Islet of Langerhans (tissue), 1 donor: Measurements from ENCODE around the gene AKT2.
A peak's percentile ranks its signal among the peaks of the same experiment; 100 is the strongest.

Experiments used
- FAIRE-seq: peaks from one replicate; lab custom pipeline; 2011; peaks lifted over from hg19 to GRCh38; lab: Jason Lieb, UNC

The AKT2 gene

GRCh38 chr19:40300668-40301067 is 15.5 kb upstream of the AKT2 start:
- no peak for FAIRE-seq

- FAIRE-seq = no peak
These were observed 12.9 kb upstream of the AKT2 start for GRCh38 chr19:40298026-40298425.

GRCh38 chr19:40294560-40294959 is 9.4 kb upstream of the AKT2 start:
- FAIRE-seq = no peak

DNA sequence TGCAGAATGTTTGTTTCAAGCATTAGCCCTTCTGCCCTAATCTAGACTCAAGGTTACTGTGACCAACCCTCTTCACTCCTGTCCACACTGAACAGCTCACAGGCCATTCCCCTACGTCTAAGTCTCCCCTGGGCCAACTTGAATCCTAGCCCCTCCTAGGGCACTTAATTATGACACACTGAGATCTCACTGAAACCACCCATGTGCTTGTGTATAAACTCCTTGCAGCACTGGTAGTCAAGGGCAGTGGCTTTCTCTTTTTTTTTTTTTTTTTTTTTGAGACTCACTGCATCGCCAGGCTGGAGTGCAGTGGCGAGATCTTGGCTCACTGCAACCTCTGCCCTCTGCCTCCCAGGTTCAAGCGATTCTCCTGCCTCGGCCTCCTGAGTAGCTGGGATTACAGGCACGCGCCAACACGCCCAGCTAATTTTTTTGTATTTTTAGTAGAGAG is 1.9 kb upstream of the AKT2 start:
- no peak for FAIRE-seq

GRCh38 chr19:40286235-40286970 is 1.3 kb upstream of the AKT2 start:
- FAIRE-seq = no peak

DNA sequence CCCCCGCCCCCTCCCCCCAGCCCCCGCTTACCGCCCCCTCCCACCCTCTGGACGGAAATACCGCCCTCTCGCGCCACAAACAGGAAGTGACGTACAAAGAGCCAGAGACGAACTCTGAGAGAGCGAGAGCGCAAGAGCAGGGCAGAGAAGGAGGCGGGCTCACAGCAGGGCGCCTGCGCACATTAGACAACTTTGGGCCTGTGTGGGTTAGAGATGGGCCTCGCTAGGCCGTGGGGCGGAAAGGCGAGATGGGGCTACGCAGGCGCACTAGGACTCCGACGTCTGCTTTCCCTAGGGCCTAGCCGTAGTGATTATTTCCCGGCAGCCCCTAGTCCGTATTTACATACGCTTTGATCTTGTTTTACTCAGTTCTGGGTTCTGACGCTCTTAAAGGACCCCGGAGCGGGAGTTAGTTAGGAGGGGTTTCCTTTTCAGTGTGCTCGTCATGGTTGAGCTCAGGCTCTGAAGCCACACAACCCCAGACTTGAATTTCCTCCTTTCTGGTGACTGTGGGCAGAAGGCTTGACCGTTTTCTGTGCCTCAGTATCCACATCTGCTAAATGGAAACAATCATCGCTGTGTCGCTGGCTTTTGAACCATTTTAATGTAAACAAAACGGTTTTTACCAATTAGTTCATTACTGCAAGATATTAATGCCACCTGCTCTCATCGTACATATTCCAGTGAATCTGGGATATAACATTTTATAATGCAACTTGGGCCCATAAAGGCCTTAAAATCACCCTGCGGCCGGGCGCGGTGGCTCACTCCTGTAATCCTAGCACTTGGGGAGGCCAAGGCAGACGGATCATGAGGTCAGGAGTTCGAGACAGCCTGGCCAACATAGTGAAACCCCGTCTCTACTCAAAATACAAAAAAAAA is 449 bp upstream of the AKT2 start:
- peak; percentile 88 for FAIRE-seq

- FAIRE-seq = no peak
These were observed 969 bp downstream of the AKT2 start for GRCh38 chr19:40284251-40284500.

- no peak for FAIRE-seq
These were observed 1.5 kb downstream of the AKT2 start for GRCh38 chr19:40283414-40284250.

- FAIRE-seq = no peak
These were observed 2.2 kb downstream of the AKT2 start for GRCh38 chr19:40282920-40283319.

DNA sequence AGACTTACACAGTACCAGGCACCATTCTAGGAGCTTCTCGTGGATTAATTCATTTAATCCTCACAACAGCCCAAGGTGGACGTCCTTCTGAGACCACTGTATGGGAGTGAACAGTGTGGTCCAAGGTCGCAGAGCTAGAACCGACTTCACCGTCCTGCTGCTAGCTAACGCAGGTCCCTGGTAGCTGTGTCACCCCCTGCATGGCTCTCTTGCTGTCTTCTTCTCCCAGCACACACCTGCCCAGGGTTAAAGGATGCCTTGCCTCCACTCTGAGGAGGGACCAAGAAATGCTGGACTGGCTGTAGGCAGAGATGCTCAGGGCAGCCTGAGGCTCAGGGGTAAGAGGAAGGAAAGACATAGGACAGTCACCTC is 3.0 kb downstream of the AKT2 start:
- FAIRE-seq = no peak

- no peak for FAIRE-seq
These were observed 3.5 kb downstream of the AKT2 start for GRCh38 chr19:40281381-40282208.

DNA sequence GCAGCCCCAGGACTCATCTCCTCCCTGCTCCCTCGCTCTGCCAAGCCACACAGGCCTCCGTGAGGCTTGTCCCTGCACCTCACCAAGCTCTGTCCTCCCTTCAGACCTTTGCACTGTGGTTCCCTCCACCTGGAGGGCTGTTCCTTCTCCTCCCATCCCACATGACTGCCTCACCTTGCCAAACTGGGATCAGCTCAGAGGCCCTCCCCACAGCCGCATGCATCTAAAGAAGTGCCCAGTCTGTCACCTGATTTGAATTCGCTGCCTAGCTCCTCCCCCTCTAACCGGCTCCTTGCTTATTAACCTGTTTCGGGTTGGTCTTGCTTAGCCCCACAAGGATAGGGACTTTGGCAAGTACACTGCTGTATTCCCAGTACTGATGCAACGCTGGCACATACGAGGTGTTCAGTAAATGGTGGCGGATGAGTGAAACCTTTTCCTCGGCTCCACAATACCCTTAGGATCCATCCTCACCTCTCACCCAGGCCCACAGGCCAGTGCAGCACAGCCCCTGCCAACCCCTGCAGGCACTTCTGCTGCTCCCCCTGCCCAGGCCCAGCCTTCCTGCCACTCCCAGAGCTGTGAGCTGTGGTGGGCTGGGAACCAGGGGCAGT is 4.4 kb downstream of the AKT2 start:
- no peak for FAIRE-seq

DNA sequence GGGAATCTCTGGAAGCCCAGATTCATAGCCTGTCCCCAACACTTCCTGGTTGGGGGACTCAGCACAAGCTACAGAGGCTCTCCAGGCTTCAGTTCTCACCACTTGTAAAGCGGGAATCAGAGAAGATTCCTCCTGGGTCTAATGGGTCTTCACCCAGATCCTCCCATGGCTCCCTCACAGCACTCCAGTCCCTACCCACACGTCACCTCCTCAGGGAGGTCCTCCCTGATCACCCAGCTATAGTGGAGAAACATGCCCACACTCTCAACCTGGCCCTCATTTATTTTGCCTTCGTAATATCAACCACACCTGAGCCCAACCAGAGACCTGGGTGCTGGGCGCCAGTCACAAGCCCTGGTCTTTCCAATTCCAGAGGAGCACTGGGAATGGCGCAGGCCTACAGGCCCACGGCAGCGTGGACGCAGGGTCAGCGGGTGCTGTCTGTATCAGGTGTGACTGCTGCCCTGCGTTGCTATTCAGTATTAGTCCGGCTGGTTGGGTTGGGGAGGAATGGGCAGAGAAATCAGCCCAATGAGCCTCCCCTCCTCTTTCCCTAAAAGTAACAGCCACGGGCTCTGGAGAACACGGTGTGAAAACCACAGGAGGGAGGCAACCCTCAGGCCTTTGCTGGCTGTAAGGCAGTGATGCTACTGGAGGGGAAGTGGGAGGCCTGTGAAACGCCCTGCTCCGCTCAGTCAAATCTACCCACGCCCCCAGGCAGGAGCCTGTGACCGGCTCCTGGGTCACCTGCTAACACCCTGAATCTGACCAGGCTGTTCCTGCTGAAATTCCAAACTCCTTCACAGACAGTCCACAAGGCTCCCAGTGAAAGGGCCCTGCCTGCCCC is 5.2 kb downstream of the AKT2 start:
- no peak for FAIRE-seq

DNA sequence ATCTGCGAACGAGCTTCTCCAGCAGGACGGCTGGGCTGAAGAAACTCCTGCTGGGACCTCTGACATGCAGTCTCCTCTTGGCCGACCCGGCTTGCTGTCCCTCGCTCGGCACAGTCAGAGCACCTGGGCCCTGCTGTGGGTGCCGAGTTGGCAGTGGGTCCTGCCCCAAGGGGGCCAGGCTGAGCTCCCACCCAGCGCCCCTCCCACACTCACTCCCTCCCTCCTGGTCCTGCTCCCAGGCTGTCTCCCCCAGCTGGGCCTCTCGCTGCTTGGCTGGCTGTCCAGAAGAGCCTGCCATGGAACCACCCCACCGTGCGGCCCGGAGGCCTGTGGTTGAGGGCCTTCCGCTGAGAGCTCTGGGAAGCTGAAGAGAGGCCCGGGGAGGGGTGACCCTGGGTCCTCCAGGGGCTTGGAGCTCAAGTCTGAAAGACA is 6.0 kb downstream of the AKT2 start:
- no peak for FAIRE-seq

DNA sequence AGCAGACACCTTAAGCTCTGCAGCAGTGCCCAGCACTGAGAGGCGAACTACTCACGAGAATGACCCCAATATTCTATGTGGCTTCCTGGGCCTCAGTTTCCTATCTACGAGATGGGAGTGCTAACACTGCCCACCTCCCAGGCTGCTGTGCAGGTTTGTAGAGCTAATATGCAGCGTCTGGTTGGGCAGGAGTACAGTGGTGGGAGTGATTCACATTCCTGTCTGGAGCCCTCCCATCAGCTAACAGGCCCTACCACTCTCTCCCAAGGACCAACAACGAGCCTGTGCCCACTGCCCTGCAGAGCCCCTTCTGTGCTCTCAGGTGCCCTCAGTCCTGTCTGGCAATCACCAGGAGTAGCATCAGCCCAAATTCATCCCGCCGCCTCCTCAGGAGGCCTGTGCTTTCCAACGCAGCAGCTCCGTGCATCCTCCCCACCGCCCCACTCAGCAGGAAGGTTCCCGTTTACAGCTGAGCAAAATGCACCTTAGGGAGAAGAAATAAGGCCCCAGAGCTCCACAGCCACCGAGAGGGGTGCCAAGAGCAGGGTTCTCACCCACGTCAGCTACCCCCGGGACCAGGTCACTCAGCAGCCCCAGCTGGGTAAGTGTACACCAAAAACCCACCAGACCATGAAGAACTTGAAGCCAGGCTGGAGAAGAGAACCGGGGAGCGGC is 6.6 kb downstream of the AKT2 start:
- no peak for FAIRE-seq

DNA sequence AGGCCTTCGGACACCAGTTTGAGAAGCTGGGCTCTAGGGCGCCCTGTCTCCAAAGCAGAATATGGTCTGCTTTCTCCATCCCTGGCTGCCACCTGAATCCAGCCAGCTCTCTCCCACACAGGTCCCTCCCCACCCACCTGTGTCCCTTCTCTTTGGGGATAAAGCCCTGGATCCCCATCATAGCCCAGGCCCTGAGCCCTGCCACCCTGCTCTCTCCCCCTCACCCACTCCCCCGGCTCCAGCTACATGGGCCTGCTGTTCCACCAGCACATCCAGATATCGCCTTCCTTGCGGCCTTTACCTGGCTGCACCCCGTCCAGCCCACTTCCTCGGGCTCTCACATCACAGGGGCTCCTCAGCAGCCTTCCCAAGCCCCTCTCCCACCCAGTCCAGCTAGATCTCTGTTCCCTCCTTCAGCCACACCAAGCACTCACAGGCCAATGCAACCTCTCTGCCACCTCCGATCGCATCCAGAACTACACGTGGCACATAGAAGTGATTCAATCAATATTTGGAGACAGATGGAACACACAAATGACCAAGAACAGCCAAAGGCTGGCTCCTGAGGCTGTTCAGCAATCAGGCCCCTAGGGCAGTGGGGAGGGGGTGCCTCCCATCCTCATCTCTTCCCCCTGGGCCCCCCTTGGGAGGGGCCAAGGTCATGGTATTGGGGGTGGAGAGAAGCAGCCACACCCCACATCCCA is 7.6 kb downstream of the AKT2 start:
- FAIRE-seq = no peak

DNA sequence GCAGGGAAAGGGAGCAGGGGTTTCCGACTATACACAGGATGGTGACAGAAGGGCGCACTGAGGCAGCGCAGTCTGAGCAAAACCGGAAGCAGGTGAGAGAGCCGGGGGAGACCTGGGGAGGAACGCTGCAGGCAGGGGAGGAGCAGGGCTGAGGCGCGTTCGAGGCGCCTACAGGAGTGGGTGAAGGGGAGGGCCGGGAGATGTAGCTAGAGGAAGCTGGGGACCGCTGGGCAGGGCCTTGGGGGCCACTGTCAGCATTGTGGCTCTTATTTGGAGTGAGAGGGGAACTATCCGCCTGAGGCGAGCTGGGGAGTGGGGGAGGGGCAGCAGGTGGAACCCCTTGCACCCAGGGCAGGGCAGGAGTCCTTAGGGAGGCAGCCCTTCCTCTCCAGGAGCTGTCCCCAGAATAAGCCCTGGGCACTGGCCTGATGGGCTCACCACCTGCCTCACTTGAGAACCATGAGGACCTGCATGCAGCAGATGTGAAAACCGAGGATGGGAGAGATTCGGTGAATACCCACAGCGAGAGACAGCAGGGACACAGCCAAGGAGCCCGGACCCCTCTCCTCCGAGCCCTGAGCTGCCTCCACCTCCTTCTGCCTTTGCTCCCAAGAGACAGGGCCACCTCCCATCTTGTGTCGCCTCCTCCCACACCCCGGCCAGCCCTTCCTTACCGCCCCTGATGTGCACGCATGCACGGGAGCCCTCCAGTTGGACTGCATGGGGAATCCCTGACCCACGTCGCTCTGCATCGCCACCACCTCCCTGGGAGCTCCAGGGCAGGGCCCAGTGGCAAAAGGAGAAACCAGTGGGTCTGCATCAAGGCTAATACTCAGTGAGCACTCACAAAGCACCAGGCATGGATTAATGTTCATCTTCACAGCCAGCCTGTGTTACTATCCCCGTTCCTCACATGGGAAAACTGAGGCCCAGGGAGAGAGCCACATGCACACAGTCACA is 10.3 kb downstream of the AKT2 start:
- FAIRE-seq = no peak
